HL-60/S4 treated with retinoic acid at 250 ng/mL for 4 days and 3 days (cell line): Measurements from ENCODE around the gene PKD2L1.
"Not testable (repeated sequence)": the region's sequence is repeated elsewhere in the genome, so short reads cannot be mapped to it uniquely, and the experiment has no call there.

Source experiments
- in situ Hi-C: fragments of 300-500 bp; cut with MboI; formaldehyde crosslinking; loops from 2 replicates; pipeline ENCODE4 v1.7.0; 2022; ENCODE audit warnings: low sequenced_read_pairs

PKD2L1 gene

DNA sequence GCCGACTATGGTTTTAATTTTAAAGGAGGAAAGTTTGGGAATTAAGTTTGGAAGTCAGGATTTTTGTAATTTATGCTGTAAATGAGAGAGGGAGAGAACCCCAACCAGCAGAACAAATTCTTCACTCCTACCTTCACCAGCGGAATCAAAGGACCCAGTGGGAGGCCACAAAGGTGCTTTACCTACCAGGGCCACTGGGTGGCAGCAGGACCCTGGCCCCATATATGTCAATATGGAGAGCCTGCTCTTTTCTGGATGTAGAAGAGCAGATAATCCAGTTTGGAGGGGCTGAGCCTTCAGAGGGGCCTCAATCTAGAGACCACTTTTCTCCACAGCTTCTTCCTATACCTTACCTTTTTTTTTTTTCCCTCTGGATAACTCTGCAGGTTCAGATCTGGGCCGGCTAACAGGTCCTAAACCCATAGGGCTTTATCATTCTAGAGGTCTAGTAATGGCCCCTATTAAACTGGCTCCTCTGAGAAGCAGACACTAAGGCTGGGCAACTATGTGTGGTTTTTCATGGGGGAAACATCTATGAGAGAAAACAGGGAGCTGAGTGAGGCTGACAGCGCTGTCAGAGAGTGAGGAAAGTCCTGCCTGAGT lies 8.5 kb upstream of the PKD2L1 start:
- in situ Hi-C loops = loop anchor here (10.0 kb wide), 1 partner anchor 176 kb away; the partner anchor contains the start of gene SEC31B

GRCh38 chr10:100334762-100335161 lies 4.7 kb upstream of the PKD2L1 start:
- in situ Hi-C loops = loop anchor here (10.0 kb wide), 1 partner anchor 180 kb away; the partner anchor contains the start of gene SEC31B

GRCh38 chr10:100333661-100334440 lies 3.8 kb upstream of the PKD2L1 start:
- in situ Hi-C loops = loop anchor here (10.0 kb wide), 1 partner anchor 181 kb away; the partner anchor contains the start of gene SEC31B

GRCh38 chr10:100333106-100333505 lies 3.1 kb upstream of the PKD2L1 start:
- in situ Hi-C loops = loop anchor here (10.0 kb wide), 1 partner anchor 182 kb away; the partner anchor contains the start of gene SEC31B

- in situ Hi-C loops = no loop called here
Measured at GRCh38 chr10:100328198-100328597, 1.8 kb downstream of the PKD2L1 start.

DNA sequence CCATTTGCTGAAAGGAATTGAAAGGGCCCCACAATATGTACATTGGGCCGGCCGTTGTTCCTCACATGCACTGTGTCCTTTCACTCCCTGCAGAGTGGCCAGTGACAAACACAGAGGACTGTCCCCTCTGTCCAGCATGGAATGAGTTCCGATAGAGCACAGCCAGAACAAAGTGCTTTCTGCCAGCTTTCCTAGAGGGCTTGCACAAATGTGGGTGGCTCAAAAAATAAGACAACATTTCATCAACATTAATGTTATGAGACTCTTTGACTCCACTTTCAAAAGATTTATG lies 2.4 kb downstream of the PKD2L1 start:
- in situ Hi-C loops = no loop called here

GRCh38 chr10:100327007-100327717 lies 2.9 kb downstream of the PKD2L1 start:
- in situ Hi-C loops = no loop called here

- in situ Hi-C loops = no loop called here
Measured at GRCh38 chr10:100325158-100325557, 4.9 kb downstream of the PKD2L1 start.

DNA sequence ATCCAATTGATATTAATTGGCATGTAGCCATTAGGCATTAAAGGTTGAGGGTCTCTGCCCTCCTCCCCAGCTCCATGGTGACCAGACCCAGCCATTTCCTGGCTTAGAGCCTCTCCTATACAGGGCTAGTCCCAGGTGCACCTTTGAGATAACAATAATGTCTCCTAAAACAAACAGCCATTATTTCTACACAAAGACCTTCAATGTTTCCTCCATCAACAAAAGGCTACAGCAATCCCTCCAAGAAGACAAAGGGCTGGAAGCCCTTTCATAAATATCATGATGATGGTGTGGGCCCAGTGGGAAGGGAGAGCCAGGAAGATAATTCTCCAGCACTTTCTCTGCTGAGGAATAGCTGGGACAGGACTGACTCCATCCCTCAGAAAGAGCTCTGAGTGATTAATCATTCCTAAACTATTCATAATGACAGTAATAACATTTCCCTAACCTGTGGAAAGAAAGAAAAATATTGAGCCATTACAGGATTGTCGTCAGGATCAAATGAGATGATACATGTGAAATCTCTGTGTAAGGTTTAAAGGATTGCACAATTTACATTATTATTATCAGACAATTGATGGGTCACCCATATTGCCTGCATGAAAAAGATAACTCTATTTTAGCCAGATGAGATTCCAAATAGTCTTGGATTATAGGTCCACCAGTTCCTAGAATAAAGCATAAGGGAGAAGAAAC lies 10.2 kb downstream of the PKD2L1 start:
- in situ Hi-C loops = no loop called here

GRCh38 chr10:100318207-100318606 lies 11.8 kb downstream of the PKD2L1 start:
- in situ Hi-C loops = no loop called here

DNA sequence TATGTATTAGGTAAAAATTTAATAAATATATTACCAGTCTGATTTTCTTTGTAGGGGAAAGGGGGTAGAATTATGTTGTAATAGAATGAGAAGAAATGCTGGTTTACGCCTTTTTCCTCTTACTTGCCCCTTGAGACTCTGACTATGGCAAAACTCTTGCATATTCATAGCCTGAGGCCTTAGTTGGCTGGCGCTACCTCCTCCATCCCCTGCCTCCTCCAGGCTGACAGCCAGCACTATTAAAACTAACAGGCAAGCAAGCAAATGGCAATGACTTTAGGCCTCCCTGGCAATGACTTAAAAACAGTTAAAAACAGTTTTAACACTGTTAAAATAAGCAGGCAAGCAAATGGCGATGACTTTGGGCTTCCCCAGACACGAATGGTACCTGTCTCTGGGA lies 14.4 kb downstream of the PKD2L1 start:
- in situ Hi-C loops = no loop called here

DNA sequence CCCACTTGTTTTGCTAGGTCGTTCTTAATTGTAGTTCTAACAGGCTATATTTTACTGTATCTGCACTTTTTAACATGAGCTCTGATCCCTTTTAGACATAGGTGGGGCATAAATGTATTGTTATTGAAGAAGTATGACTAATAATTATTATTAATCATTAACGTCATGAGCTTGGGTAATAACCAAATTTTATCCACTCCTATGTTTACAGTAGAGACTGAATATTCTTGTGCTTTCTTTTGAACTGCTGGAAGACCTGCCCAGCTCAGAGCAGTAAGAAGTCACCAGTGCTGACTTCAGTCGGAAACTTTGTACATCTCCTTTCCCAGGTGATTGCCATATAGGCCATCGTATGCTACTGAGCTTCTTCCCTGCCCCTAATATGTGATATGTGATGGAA lies 18.7 kb downstream of the PKD2L1 start:
- in situ Hi-C loops = no loop called here

DNA sequence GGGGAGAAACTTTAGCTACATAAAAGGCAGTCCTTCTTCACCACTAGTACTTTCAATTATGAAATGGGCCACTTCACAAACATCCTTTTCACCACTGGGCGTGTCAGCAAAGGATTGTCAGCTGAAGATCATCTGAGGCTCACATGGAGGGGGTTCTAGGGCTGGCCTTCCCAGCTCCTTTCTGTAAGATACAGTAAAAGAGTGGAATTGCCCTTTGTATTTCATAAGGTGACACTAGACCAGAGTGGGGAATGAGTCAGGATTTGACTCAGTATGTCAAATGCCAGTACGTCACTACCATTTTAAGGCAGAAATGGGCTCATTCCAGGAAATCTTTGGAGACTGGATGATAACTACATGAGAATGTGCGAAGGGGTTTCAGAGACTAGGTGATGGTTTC lies 22.3 kb downstream of the PKD2L1 start:
- in situ Hi-C loops = no loop called here

- in situ Hi-C loops = no loop called here
Measured at GRCh38 chr10:100306861-100307260, 23.2 kb downstream of the PKD2L1 start.

DNA sequence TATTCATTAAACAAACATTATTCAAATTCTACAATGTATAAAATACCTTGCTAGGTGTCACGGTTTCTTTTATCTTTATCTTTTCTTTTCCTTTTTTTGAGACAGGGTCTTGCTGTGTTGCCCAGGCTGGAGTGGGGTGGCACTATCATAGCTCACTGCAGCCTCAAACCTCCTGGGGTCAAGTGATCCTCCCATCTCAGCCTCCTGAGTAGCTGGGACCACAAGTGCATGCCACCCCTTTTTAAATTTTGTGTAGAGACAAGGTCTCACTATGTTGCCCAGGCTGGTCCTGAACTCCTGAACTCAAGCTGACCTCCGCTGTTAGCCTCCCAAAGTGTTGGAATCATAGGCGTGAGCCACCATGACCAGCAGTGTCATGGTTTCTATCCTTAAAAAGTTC lies 25.6 kb downstream of the PKD2L1 start:
- in situ Hi-C loops = no loop called here

- in situ Hi-C loops = no loop called here
Measured at GRCh38 chr10:100303724-100304319, 26.2 kb downstream of the PKD2L1 start.

GRCh38 chr10:100301123-100301522 lies 28.9 kb downstream of the PKD2L1 start:
- in situ Hi-C loops = not testable (repeated sequence)

DNA sequence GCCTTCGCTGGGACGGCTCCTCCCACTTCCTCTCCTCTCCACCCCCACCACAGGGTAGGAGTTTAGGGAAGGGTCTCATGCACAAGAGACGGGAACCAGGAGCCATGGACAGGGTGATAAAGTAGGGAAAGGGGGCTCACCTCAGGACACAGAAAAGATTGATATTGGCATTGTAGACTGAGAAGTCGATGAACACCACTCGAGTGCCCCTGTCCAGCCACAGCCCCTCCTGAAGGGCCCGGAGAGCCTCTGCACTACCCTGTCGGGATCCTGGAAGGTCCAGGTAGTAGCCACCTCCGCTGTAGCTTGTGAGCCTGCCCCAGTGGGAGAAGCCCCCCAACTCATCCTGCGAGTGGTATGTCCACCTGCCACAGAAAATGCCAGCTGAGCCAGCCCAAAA lies 32.8 kb downstream of the PKD2L1 start:
- in situ Hi-C loops = no loop called here

DNA sequence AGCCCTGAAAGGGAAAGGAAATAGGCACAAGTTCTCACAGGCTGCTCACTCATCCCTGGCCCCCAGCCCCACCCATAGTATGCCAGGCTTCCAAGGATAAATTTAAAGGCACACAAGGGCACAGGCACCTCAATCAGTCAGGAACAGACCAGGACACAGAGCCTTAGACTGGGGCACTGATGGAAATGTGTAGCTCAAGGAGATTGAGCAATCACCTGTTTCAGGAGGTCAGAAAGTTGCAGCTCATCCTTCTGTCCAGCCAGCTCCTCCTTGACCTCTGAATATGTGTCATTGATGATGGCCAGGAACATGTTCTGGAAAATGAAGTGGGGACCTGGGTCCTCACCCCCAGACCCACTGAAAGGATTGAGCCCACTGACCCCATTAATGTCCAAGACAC lies 37.0 kb downstream of the PKD2L1 start:
- in situ Hi-C loops = no loop called here

DNA sequence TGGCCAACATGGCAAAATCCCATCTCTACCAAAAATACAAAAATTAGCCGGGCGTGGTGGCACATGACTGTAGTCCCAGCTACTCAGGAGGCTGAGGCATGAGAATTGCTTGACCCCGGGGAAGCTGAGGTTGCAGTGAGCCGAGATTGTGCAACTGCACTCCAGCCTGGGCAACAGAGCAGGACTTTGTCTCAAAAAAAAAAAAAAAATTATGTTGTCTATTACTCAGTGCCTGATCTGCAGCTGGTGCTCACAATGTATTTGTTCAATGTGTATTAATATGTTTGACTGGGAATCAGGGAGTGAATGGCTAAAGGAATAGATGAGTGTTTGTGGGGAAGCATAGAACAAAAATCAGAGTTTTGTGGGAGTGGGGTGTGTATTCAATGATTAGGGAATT lies 37.7 kb downstream of the PKD2L1 start:
- in situ Hi-C loops = not testable (repeated sequence)

DNA sequence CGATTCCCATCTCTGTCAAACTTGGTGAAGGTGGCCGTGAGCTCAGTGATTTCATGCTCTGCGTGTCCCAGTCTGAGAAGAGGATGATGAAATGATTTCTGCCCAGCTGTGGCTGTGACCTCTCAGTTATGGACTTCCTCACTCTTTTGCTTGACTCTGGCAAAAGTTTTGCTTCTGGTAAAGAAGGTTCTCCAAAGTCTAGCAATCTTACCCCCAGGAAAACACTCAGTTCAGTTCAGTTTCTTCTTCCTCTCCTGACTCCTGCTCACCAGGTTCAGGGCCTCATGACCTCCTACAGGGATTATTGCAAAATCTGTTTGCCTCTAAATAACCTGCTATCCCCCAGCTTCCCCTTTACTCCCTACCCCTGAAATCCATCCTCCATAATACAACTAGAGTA lies 38.7 kb downstream of the PKD2L1 start:
- in situ Hi-C loops = no loop called here
